Measurements from ENCODE around the gene SNX9. TPM values are rescaled to one million over a fixed set of nuclear protein-coding genes. Genes with fewer than 3 reads are reported as not detected.
A peak's percentile ranks its signal among the peaks of the same experiment; 100 is the strongest.
"Not testable (repeated sequence)": the region's sequence is repeated elsewhere in the genome, so short reads cannot be mapped to it uniquely, and the experiment has no call there.

SNX9 gene
- total RNA-seq, 2 experiments from 2014 or later, result 63.4 to 64.4 TPM

GRCh38 chr6:157791450-157791849 lies 31.6 kb upstream of the SNX9 start:
- H3K27ac Mint-ChIP-seq, result no peak overlapping the region
- DNase-seq, result no peak
- peaks cover 19% of the 10 kb centered on the region for H3K4me1 Mint-ChIP-seq
- no peak overlapping the region for H3K4me3 Mint-ChIP-seq
- peaks cover 7% of the 10 kb centered on the region for H3K36me3 Mint-ChIP-seq
- no peaks in the 10 kb centered on the region for H3K27me3 Mint-ChIP-seq
- H3K9me3 Mint-ChIP-seq, result peaks cover 5% of the 10 kb centered on the region

- peaks cover 14% of the 10 kb centered on the region for H3K4me1 Mint-ChIP-seq
- H3K27me3 Mint-ChIP-seq, result no peaks in the 10 kb centered on the region
- H3K27ac Mint-ChIP-seq, result no peak overlapping the region
- peaks cover 6% of the 10 kb centered on the region for H3K9me3 Mint-ChIP-seq
- DNase-seq, result no peak
- H3K4me3 Mint-ChIP-seq, result no peak overlapping the region
- H3K36me3 Mint-ChIP-seq, result peaks cover 10% of the 10 kb centered on the region
Observed at GRCh38 chr6:157792671-157793070, 30.4 kb upstream of the SNX9 start.

GRCh38 chr6:157794012-157794411 lies 29.0 kb upstream of the SNX9 start:
- H3K4me1 Mint-ChIP-seq, result peaks cover 25% of the 10 kb centered on the region
- not testable (repeated sequence) for DNase-seq, H3K4me3 Mint-ChIP-seq, H3K27me3 Mint-ChIP-seq
- peaks cover 22% of the 10 kb centered on the region for H3K36me3 Mint-ChIP-seq
- H3K27ac Mint-ChIP-seq, result peak overlapping the region; percentile 46
- H3K9me3 Mint-ChIP-seq, result peaks cover 14% of the 10 kb centered on the region

GRCh38 chr6:157795841-157796240 lies 27.2 kb upstream of the SNX9 start:
- no peak overlapping the region for H3K4me3 Mint-ChIP-seq
- peaks cover 28% of the 10 kb centered on the region for H3K36me3 Mint-ChIP-seq
- H3K27ac Mint-ChIP-seq, result no peak overlapping the region
- H3K27me3 Mint-ChIP-seq, result no peaks in the 10 kb centered on the region
- DNase-seq, result no peak
- H3K4me1 Mint-ChIP-seq, result peaks cover 33% of the 10 kb centered on the region
- peaks cover 21% of the 10 kb centered on the region for H3K9me3 Mint-ChIP-seq

GRCh38 chr6:157798851-157799250 lies 24.2 kb upstream of the SNX9 start:
- H3K4me3 Mint-ChIP-seq, result peak overlapping the region; percentile 25
- no peaks in the 10 kb centered on the region for H3K27me3 Mint-ChIP-seq
- peaks cover 21% of the 10 kb centered on the region for H3K9me3 Mint-ChIP-seq
- peaks cover 54% of the 10 kb centered on the region for H3K4me1 Mint-ChIP-seq
- no peak for DNase-seq
- H3K36me3 Mint-ChIP-seq, result peaks cover 26% of the 10 kb centered on the region
- peak overlapping the region; percentile 67 for H3K27ac Mint-ChIP-seq

- H3K4me1 Mint-ChIP-seq, result peaks cover 57% of the 10 kb centered on the region
- peaks cover 17% of the 10 kb centered on the region for H3K9me3 Mint-ChIP-seq
- peaks cover 24% of the 10 kb centered on the region for H3K36me3 Mint-ChIP-seq
- not testable (repeated sequence) for DNase-seq, H3K4me3 Mint-ChIP-seq, H3K27me3 Mint-ChIP-seq
- peak overlapping the region; percentile 56 for H3K27ac Mint-ChIP-seq
Observed at GRCh38 chr6:157799561-157799960, 23.5 kb upstream of the SNX9 start.

- peaks cover 62% of the 10 kb centered on the region for H3K4me1 Mint-ChIP-seq
- peak; percentile 62 for DNase-seq
- H3K27ac Mint-ChIP-seq, result peak overlapping the region; percentile 94
- no peaks in the 10 kb centered on the region for H3K27me3 Mint-ChIP-seq
- H3K4me3 Mint-ChIP-seq, result peak overlapping the region; percentile 5
- peaks cover 30% of the 10 kb centered on the region for H3K36me3 Mint-ChIP-seq
- H3K9me3 Mint-ChIP-seq, result peaks cover 17% of the 10 kb centered on the region
Observed at GRCh38 chr6:157800420-157801237, 22.4 kb upstream of the SNX9 start.

- H3K9me3 Mint-ChIP-seq, result peaks cover 13% of the 10 kb centered on the region
- H3K27ac Mint-ChIP-seq, result peak overlapping the region; percentile 25
- H3K4me3 Mint-ChIP-seq, result no peak overlapping the region
- peaks cover 14% of the 10 kb centered on the region for H3K36me3 Mint-ChIP-seq
- H3K4me1 Mint-ChIP-seq, result peaks cover 45% of the 10 kb centered on the region
- no peaks in the 10 kb centered on the region for H3K27me3 Mint-ChIP-seq
- DNase-seq, result no peak
Observed at GRCh38 chr6:157804448-157805327, 18.4 kb upstream of the SNX9 start.

- Mint-ChIP-seq H3K4me1 (peaks cover 35% of the 10 kb centered on the region), H3K4me3 (no peak overlapping the region), H3K9me3 (peaks cover 15% of the 10 kb centered on the region), H3K27me3 (no peaks in the 10 kb centered on the region), H3K36me3 (peaks cover 14% of the 10 kb centered on the region), H3K27ac (no peak overlapping the region)
- DNase-seq, result no peak
Observed at GRCh38 chr6:157806131-157806855, 16.8 kb upstream of the SNX9 start.

- peaks cover 14% of the 10 kb centered on the region for H3K36me3 Mint-ChIP-seq
- peaks cover 32% of the 10 kb centered on the region for H3K4me1 Mint-ChIP-seq
- no peak for DNase-seq
- no peaks in the 10 kb centered on the region for H3K27me3 Mint-ChIP-seq
- H3K27ac Mint-ChIP-seq, result no peak overlapping the region
- H3K4me3 Mint-ChIP-seq, result no peak overlapping the region
- peaks cover 15% of the 10 kb centered on the region for H3K9me3 Mint-ChIP-seq
Observed at GRCh38 chr6:157806856-157807215, 16.2 kb upstream of the SNX9 start.

- DNase-seq, result no peak
- Mint-ChIP-seq H3K9me3 (peaks cover 17% of the 10 kb centered on the region), H3K27me3 (no peaks in the 10 kb centered on the region), H3K4me1 (peaks cover 34% of the 10 kb centered on the region), H3K36me3 (peaks cover 14% of the 10 kb centered on the region), H3K4me3 (no peak overlapping the region), H3K27ac (no peak overlapping the region)
Observed at GRCh38 chr6:157808405-157808950, 14.6 kb upstream of the SNX9 start.

GRCh38 chr6:157809613-157810012 lies 13.4 kb upstream of the SNX9 start:
- Mint-ChIP-seq H3K27me3 (no peaks in the 10 kb centered on the region), H3K27ac (no peak overlapping the region), H3K4me3 (no peak overlapping the region), H3K4me1 (peaks cover 34% of the 10 kb centered on the region), H3K9me3 (peaks cover 17% of the 10 kb centered on the region), H3K36me3 (peaks cover 11% of the 10 kb centered on the region)
- DNase-seq, result no peak

GRCh38 chr6:157811137-157811475 lies 11.9 kb upstream of the SNX9 start:
- H3K4me3 Mint-ChIP-seq, result no peak overlapping the region
- peaks cover 39% of the 10 kb centered on the region for H3K4me1 Mint-ChIP-seq
- DNase-seq, result no peak
- H3K27ac Mint-ChIP-seq, result no peak overlapping the region
- H3K27me3 Mint-ChIP-seq, result no peaks in the 10 kb centered on the region
- peaks cover 5% of the 10 kb centered on the region for H3K36me3 Mint-ChIP-seq
- H3K9me3 Mint-ChIP-seq, result peaks cover 17% of the 10 kb centered on the region

GRCh38 chr6:157811476-157812173 lies 11.4 kb upstream of the SNX9 start:
- H3K4me1 Mint-ChIP-seq, result peaks cover 43% of the 10 kb centered on the region
- no peaks in the 10 kb centered on the region for H3K27me3 Mint-ChIP-seq
- no peak overlapping the region for H3K4me3 Mint-ChIP-seq
- no peak overlapping the region for H3K27ac Mint-ChIP-seq
- no peak for DNase-seq
- peaks cover 17% of the 10 kb centered on the region for H3K9me3 Mint-ChIP-seq
- H3K36me3 Mint-ChIP-seq, result peaks cover 5% of the 10 kb centered on the region

All from activated naive CD8-positive, alpha-beta T cell treated with anti-CD3 and anti-CD28 coated beads for 36 hours (primary cell).